GM19238 (cell line): ENCODE measurements around the gene PPFIA2.

ENCODE experiments used
- DNase-seq: peaks from one replicate; pipeline ENCODE4 v3.0.0; 2011; ENCODE audit warnings: low spot score; ENCODE audit not compliant: insufficient read length

Gene PPFIA2

GRCh38 chr12:81759190-81760051, at the start of gene PPFIA2:
TSS of gene PPFIA2 (minus strand) at chr12:81759350.
- no peak for DNase-seq

- no peak for DNase-seq
Measured at GRCh38 chr12:81800298-81801148, 41.4 kb upstream of the PPFIA2 start.

DNA sequence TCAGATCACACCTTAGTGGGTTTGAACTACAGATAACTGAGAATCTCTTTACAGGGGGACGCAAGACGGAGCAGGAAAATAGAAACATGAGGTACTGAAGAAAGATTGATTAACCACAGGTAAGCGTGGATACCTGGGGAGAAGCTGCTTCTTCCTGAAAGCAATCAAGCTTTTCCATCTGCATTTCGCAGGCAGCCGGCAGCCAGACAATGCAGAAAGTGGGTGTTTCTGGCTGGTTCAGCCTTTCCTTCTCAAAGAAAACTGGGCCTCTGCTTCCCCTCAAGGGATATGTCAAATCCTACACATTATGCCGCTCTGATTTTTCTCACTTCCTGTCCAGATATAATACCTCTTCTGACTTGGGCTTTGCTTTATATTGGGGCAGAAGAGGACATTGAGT, 39.1 kb upstream of the PPFIA2 start:
- DNase-seq = no peak

GRCh38 chr12:81797100-81797499, 38.0 kb upstream of the PPFIA2 start:
- DNase-seq = no peak

GRCh38 chr12:81792666-81793065, 33.5 kb upstream of the PPFIA2 start:
- DNase-seq = no peak

- no peak for DNase-seq
Measured at GRCh38 chr12:81779216-81779615, 20.1 kb upstream of the PPFIA2 start.

GRCh38 chr12:81778719-81779118, 19.6 kb upstream of the PPFIA2 start:
- DNase-seq = no peak

- no peak for DNase-seq
Measured at GRCh38 chr12:81758421-81759189, 545 bp downstream of the PPFIA2 start.

- DNase-seq = no peak
Measured at GRCh38 chr12:81757731-81758365, 1.3 kb downstream of the PPFIA2 start.

- DNase-seq = no peak
Measured at GRCh38 chr12:81729781-81730180, 29.4 kb downstream of the PPFIA2 start.

GRCh38 chr12:81727391-81727790, 31.8 kb downstream of the PPFIA2 start:
- DNase-seq = no peak

DNA sequence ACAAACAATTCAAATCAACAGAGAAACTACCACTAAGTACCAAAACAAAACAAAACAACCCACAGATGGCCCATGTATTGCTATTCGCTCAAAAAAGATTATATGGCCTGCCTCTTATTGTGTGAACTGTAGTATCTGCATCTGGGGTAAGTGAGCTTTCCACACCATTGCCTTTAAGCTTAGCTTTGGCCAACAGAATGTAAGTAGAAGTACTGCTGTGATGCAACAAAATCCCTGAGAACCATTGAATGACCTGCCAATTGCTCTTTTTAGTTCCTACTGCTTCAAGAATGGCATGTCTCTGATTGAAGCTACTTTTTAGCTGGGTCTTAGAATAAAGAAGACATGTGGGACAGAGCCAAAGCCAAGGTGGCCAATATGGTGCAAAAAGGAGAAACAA, 32.5 kb downstream of the PPFIA2 start:
- no peak for DNase-seq

DNA sequence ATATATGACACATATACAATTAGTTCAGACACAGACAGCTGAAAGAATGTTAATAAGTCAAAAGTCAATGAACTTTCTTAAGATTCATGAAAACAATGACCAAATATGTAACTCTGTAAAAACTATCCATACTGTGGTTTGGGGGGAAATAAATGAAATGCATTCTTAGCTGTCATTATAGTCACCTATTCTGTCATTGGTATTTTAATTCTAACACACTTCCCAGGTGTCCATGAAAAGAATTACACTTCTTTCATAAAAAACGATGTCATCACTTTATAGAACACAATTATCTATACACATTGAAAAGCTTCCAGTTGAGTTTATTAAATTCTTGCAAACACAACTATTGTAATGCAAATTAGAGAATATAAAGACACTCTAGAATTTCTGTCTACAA, 35.8 kb downstream of the PPFIA2 start:
- DNase-seq = no peak

DNA sequence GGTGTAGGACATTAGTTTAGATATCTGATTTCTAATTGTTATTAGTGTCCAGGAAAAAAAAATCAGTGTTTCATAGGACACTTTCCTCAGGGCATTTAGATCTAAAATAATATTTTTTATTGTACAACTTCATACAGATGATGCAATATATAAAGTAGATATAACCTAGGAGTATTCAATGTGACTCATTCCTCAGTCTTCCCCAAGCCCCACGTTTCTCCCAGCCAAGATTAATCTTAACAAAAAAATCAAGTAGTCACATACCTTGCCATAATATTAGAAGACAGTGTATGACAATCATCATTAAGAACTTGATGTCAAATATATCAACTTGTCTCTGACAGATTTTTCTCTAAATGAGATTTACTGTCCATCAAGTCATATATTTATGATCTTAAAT, 37.1 kb downstream of the PPFIA2 start:
- DNase-seq = no peak

GRCh38 chr12:81718616-81719015, 40.5 kb downstream of the PPFIA2 start:
- no peak for DNase-seq

GRCh38 chr12:81712536-81712935, 46.6 kb downstream of the PPFIA2 start:
- no peak for DNase-seq

DNA sequence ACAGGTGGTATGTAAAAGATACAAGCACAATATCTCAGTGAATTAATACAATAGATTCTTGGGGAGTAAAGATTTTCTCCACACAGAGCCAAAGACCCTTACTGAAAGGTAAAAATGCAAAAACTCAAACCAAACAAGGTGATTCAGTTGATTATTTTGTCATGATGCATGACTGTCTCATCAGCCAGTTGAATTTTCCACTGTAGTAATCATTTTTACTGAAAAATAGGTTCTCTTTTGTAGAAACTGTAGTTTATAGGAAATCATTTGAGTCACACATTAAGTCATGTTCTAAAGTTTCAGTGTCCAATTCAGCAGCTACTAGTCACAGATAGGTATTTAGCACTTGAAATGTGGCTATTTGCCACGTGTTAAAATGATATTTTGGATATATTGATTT, 53.6 kb downstream of the PPFIA2 start:
- DNase-seq = no peak

GRCh38 chr12:81699551-81699950, 59.6 kb downstream of the PPFIA2 start:
- DNase-seq = no peak

- no peak for DNase-seq
Measured at GRCh38 chr12:81692008-81692407, 67.1 kb downstream of the PPFIA2 start.

DNA sequence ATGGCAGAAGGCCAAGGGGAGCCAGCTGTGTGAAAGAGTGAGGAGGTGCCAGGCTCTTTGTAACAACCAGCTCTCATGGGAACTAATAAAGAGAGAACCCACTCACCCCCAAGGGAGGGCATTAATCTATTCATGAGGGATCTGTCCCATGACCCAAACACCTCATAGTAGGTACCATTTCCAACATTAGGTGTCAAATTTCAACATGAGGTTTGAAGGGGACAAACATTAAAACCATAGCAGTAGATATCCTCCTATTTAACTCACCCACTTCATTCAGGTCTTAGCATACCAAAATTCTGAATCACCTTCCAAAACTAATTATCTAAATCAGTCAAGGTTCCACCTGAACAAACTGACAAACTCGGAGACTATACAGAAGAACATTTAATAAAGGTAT, 75.3 kb downstream of the PPFIA2 start:
- DNase-seq = no peak

- DNase-seq = no peak
Measured at GRCh38 chr12:81679614-81680013, 79.5 kb downstream of the PPFIA2 start.
